ENCODE data around the gene SEC16A.

GRCh38 chr9:136456258-136456657, 26.6 kb downstream of the SEC16A start:
- TF ChIP-seq, protein P1, sequence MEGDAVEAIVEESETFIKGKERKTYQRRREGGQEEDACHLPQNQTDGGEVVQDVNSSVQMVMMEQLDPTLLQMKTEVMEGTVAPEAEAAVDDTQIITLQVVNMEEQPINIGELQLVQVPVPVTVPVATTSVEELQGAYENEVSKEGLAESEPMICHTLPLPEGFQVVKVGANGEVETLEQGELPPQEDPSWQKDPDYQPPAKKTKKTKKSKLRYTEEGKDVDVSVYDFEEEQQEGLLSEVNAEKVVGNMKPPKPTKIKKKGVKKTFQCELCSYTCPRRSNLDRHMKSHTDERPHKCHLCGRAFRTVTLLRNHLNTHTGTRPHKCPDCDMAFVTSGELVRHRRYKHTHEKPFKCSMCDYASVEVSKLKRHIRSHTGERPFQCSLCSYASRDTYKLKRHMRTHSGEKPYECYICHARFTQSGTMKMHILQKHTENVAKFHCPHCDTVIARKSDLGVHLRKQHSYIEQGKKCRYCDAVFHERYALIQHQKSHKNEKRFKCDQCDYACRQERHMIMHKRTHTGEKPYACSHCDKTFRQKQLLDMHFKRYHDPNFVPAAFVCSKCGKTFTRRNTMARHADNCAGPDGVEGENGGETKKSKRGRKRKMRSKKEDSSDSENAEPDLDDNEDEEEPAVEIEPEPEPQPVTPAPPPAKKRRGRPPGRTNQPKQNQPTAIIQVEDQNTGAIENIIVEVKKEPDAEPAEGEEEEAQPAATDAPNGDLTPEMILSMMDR (conservative IDR thresholded peaks at IDR 0.05; ENCODE audit: low read length): no peak
- no peak for TF ChIP-seq EZH2phosphoT487 (IDR thresholded peaks at IDR 0.05; ENCODE audit: borderline replicate concordance, low read depth, low read length)

Measured in OCI-LY7 (cell line).